Heart left ventricle (tissue), 16 donors: ENCODE data around the gene USP6NL. TPM values are rescaled to one million over a fixed set of nuclear protein-coding genes. Genes with fewer than 3 reads are reported as not detected.
"Not testable (repeated sequence)": the region's sequence is repeated elsewhere in the genome, so short reads cannot be mapped to it uniquely, and the experiment has no call there.

ENCODE experiments used
- ATAC-seq, 4 donors: fragments of 200-7000 bp; cut with Tn5 transposase; one replicate each; pipeline ENCODE4 v1.9.1; 2020 to 2022; ENCODE audit warnings: moderate library complexity in 4 of 4, mild to moderate bottlenecking in 3 of 4, moderate number of reproducible peaks in 1 of 4
- DNase-seq, 5 donors: peaks; one replicate each; pipeline ENCODE4 v3.0.0-alpha.2; 2020
- H3K27ac ChIP-seq, 12 donors: fragments of 200-600 bp; sonication (generic) in 4 of 12; one replicate each; pipeline versions ENCODE4 v1.5.0 to v1.8.0; 2016 to 2022; ENCODE audit warnings: mild to moderate bottlenecking in 2 of 12
- H3K27me3 ChIP-seq, 9 donors: fragments of 200-600 bp; sonication (generic) in 2 of 9; one replicate each; pipeline versions ENCODE4 v1.5.1 to v1.8.0; 2016 to 2022; ENCODE audit warnings: mild to moderate bottlenecking in 3 of 9
- H3K36me3 ChIP-seq, 9 donors: fragments of 200-600 bp; sonication (generic) in 2 of 9; one replicate each; pipeline versions ENCODE4 v1.5.0 to v1.8.0; 2018 to 2022; ENCODE audit warnings: mild to moderate bottlenecking in 2 of 9
- H3K4me1 ChIP-seq, 12 donors: fragments of 200-600 bp; sonication (generic) in 4 of 12; one replicate each; pipeline versions ENCODE4 v1.5.0 to v1.8.0; 2016 to 2022; ENCODE audit warnings: mild to moderate bottlenecking in 3 of 12
- H3K4me3 ChIP-seq, 12 donors: fragments of 200-600 bp; sonication (generic) in 4 of 12; one replicate each; pipeline versions ENCODE4 v1.5.0 to v1.8.0; 2017 to 2022; ENCODE audit warnings: mild to moderate bottlenecking in 9 of 12, moderate library complexity in 4 of 12
- H3K9me3 ChIP-seq, 12 donors: fragments of 200-600 bp; sonication (generic) in 4 of 12; one replicate each; pipeline versions ENCODE4 v1.5.0 to v1.8.0; 2016 to 2022; ENCODE audit warnings: mild to moderate bottlenecking in 1 of 12
- CTCF ChIP-seq, 12 donors: fragments of 200-600 bp; sonication (generic) in 4 of 12; IDR thresholded peaks; one replicate each; pipeline versions ENCODE4 v1.5.0 to v1.8.0; 2018 to 2022; ENCODE audit warnings: antibody characterized with exemption in 12 of 12, mild to moderate bottlenecking in 5 of 12
- POLR2A ChIP-seq, 2 donors: fragments of 450-650 bp; IDR thresholded peaks; one replicate each; pipeline ENCODE4 v1.6.1; 2017; ENCODE audit warnings: antibody characterized with exemption in 2 of 2, mild to moderate bottlenecking in 2 of 2, moderate library complexity in 2 of 2
- WGBS, 4 donors: extraction: QIAGEN DNeasy Blood & Tissue Kit in 2 of 4; methylation state at CpG; one replicate each; pipeline versions ENCODE4 v1.1.5 to v1.1.7; 2013 to 2018; 5-methylcytosine and 5-hydroxymethylcytosine counted together
- intact Hi-C, 10 donors: fragments of 100-400 bp; cut with DNase I; formaldehyde crosslinking; loops; one replicate each; pipeline versions ENCODE4 v1.11.1 to v1.14.2; 2022
- polyA plus RNA-seq, 2 donors: library from polyadenylated mRNA; stranded (reverse); fragments of 200-250 nt; gene quantifications; one replicate each; pipeline ENCODE4 v1.2.3, GENCODE V29; 2013
- total RNA-seq, 9 donors: library from RNA; depleted of rRNA in 2 of 9; stranded (reverse); fragments of >200 nt in 2 of 9; fragmentation: NEBNext Ultra II Directional in 3 of 9; extraction: Animal tissue kit (Norgen Biotek cat#: 25700) in 3 of 9; gene quantifications; one replicate each; pipeline versions ENCODE4 v1.1.0 to v1.2.4, GENCODE V29; 2016 to 2023
- donor health status: ischemic (EF 13 %, LVEDD 7.1; RV severe dilation, severe dysfunction).
- donor health status: healthy with polysubstance abuse.
- donor health status: DM: no; HTN: yes; CAD: no.
- donor health status: DM: no; HTN: no; CAD: no.
- donor health status: ischemic (EF 25% LVEDD 6.9; RV normal size, moderate dysfunction).
- donor health status: ischemic (EF 25% LVEDD 5.7; RV mildly dilated, moderate dysfunction).
- donor health status: healthy.
- donor health status: DM: yes; HTN: yes; CAD: no.
- donor health status: ischemic (EF 35%, LVEDD 5.7; RV mildly dilated, moderate dysfunction).
- donor health status: nonischemic (EF 11% LVEDD 7.7; RV severe dilation, severe dysfunction).
- donor health status: DM: yes; HTN: yes; CAD: no.
- donor health status: PGD.
- donor health status: ischemic (EF 29% LVEDD 5.4; RV normal size, mild dysfunction).
- donor health status: nonischemic (EF 23%, LVEDD 6.1; RV moderate dilation, normal function).

USP6NL gene
- total and polyA plus RNA-seq, 11 donors, result 1.3 to 12.2 (median 9.6) TPM

GRCh38 chr10:11501600-11501999, 109.8 kb downstream of the USP6NL start:
- WGBS, 4 donors, result 80 to 96% (median 81%) methylated on average over 3 of the region's 3 CpGs
- ATAC-seq, result no peak
- Histone ChIP-seq H3K27ac (no peak overlapping the region), H3K4me3 (no peak overlapping the region), H3K27me3 (no peaks in the 10 kb centered on the region), H3K4me1 (peaks cover 0 to 5% (median 0%) of the 10 kb centered on the region in 12 donors), H3K36me3 (peaks cover 0 to 7% (median 0%) of the 10 kb centered on the region in 9 donors), H3K9me3 (no peaks in the 10 kb centered on the region)
- no peak for DNase-seq
- no peak for TF ChIP-seq POLR2A (IDR thresholded peaks at IDR 0.05)
- no peak for TF ChIP-seq CTCF (IDR thresholded peaks at IDR 0.05)
- intact Hi-C loops, result no loop called here

DNA sequence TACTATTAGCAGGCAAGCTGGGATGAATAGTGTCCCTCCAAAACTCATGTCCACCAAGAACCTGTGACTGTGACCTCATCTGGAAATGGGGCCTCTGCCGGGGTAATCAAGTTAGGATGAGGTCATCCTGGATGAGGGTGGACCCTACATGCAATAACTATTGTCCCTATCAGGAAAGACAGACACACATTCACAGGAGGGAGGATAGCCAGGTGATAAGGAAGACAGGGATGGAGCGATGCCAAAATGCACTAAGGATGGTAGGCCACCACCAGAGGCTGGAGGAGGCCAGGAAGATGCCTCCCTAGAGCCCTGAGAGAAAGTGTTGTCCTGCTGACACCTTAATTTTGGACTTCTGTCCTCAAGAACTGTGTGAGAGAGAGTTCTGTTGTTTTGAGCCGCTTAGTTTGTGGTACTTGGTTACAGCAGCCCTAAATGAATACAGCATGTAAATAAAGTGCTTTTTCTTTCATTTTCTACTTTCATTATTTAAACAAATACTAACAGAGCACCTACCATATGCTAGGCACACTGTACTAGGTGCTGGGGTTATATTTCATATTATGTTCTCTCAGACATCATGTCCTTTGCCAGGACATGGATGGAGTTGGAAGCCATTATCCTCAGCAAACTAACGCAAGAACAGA, 111.9 kb downstream of the USP6NL start:
- DNase-seq, result no peak
- H3K27me3 ChIP-seq, result no peaks in the 10 kb centered on the region
- peaks cover 0 to 5% (median 0%) of the 10 kb centered on the region in 12 donors for H3K4me1 ChIP-seq
- 59 to 77% (median 74%) methylated on average over 4 of the region's 4 CpGs for WGBS, 4 donors
- peaks cover 0 to 7% (median 0%) of the 10 kb centered on the region in 9 donors for H3K36me3 ChIP-seq
- H3K27ac ChIP-seq, result no peak overlapping the region
- intact Hi-C loops, result no loop called here
- no peak overlapping the region for H3K4me3 ChIP-seq
- peak in 2 of 4 donors; percentile 24 to 39 for ATAC-seq
- H3K9me3 ChIP-seq, result no peaks in the 10 kb centered on the region
- TF ChIP-seq CTCF (IDR thresholded peaks at IDR 0.05) (no peak), POLR2A (IDR thresholded peaks at IDR 0.05) (no peak)

GRCh38 chr10:11498399-11498798, 113.1 kb downstream of the USP6NL start:
- no peak overlapping the region for H3K4me3 ChIP-seq
- peaks cover 0 to 9% (median 3%) of the 10 kb centered on the region in 9 donors for H3K36me3 ChIP-seq
- H3K27ac ChIP-seq, result no peak overlapping the region
- H3K27me3 ChIP-seq, result no peaks in the 10 kb centered on the region
- ATAC-seq (no peak), DNase-seq (no peak)
- 76 to 98% (median 87%) methylated on average over 2 of the region's 2 CpGs for WGBS, 4 donors
- intact Hi-C loops, result no loop called here
- H3K4me1 ChIP-seq, result peaks cover 0 to 5% (median 0%) of the 10 kb centered on the region in 12 donors
- no peak for TF ChIP-seq CTCF (IDR thresholded peaks at IDR 0.05)
- no peak for TF ChIP-seq POLR2A (IDR thresholded peaks at IDR 0.05)
- H3K9me3 ChIP-seq, result no peaks in the 10 kb centered on the region

DNA sequence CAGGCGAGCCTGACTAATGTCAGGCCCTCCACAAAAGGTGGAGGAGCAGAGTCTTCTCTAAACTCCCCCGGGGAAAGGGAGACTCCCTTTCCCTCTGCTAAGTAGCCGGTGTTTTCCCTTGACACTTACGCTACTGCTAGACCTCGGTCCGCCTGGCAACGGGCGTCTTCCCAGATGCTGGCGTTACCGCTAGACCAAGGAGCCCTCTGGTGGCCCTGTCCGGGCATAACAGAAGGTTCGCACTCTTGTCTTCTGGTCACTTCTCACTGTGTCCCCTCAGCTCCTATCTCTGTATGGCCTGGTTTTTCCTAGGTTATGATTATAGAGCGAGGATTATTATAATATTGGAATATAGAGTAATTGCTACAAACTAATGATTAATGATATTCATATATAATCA, 116.5 kb downstream of the USP6NL start:
- intact Hi-C loops, H3K27ac ChIP-seq, H3K4me1 ChIP-seq, H3K9me3 ChIP-seq, ATAC-seq, H3K27me3 ChIP-seq, H3K4me3 ChIP-seq: not testable (repeated sequence)
- peak in 11 of 12 donors; percentile 11 to 58 (median 41) for TF ChIP-seq CTCF (IDR thresholded peaks at IDR 0.05)
- 45 to 74% (median 60%) methylated on average over 11 to 13 of the region's 13 CpGs for WGBS, 4 donors
- peak in 4 of 5 donors; percentile 27 to 67 (median 39) for DNase-seq
- peaks cover 0 to 42% (median 22%) of the 10 kb centered on the region in 9 donors for H3K36me3 ChIP-seq
